ENCODE data around the gene KLHDC4.

DNA sequence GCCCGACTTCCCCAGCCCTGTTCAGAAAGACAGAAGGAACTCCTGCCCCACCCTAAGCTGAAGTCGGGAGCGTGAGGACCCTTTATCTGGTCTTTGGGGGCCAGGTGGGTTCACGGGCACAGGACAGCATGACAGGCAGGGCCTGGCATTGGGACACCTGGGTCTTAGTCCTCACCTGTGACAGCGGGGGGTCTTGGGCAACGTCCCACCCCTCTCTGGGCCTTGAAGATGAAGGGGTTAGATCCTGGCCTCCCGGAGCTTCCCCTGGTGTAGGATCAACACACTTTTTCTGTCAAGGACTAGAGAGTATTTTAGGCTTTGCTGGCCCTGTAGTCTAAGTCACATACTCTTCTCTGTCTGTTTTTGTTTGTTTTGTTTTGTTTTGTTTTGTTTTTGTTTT lies 98.3 kb downstream of the KLHDC4 start:
- TF ChIP-seq ZNF114 (CRISPR knock-in tag; IDR thresholded peaks at IDR 0.05) (no peak), REST (IDR thresholded peaks at IDR 0.05; ENCODE audit: unreplicated experiment) (no peak), EZH2 (IDR thresholded peaks at IDR 0.05; ENCODE audit: low read depth, unreplicated experiment) (no peak), CREB1 (CRISPR knock-in tag; IDR thresholded peaks at IDR 0.05; ENCODE audit: low read depth) (no peak)
- TF ChIP-seq, protein P1, sequence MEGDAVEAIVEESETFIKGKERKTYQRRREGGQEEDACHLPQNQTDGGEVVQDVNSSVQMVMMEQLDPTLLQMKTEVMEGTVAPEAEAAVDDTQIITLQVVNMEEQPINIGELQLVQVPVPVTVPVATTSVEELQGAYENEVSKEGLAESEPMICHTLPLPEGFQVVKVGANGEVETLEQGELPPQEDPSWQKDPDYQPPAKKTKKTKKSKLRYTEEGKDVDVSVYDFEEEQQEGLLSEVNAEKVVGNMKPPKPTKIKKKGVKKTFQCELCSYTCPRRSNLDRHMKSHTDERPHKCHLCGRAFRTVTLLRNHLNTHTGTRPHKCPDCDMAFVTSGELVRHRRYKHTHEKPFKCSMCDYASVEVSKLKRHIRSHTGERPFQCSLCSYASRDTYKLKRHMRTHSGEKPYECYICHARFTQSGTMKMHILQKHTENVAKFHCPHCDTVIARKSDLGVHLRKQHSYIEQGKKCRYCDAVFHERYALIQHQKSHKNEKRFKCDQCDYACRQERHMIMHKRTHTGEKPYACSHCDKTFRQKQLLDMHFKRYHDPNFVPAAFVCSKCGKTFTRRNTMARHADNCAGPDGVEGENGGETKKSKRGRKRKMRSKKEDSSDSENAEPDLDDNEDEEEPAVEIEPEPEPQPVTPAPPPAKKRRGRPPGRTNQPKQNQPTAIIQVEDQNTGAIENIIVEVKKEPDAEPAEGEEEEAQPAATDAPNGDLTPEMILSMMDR (conservative IDR thresholded peaks at IDR 0.05; ENCODE audit: low read depth in 2 of 2): no peak

Measured in GM23338 (cell line).